ENCODE results near the gene PTPRN2. TPM values are rescaled to one million over a fixed set of nuclear protein-coding genes. Genes with fewer than 3 reads are reported as not detected.

PTPRN2 gene
- total and polyA plus RNA-seq, 2 of the 13 experiments (the other 11 are each of a cell fraction or from before 2014, with no cell fraction given): 2.5 to 24.2 TPM

- TF ChIP-seq THAP8 (CRISPR knock-in tag; IDR thresholded peaks at IDR 0.05; ENCODE audit: borderline replicate concordance): no peak
- 0 out of 2 replicates have a peak, but pooled peaks have one; percentile 44 for TF ChIP-seq STAT6 (CRISPR knock-in tag; IDR thresholded peaks at IDR 0.05; ENCODE audit: borderline replicate concordance)
- TF ChIP-seq SYNCRIP (IDR thresholded peaks at IDR 0.05; ENCODE audit: insufficient read depth, low read depth, low read length): no peak
- TF ChIP-seq ZNF589 (CRISPR knock-in tag; conservative IDR thresholded peaks at IDR 0.05): no peak
- no peak for TF ChIP-seq KAT7 (CRISPR knock-in tag; IDR thresholded peaks at IDR 0.05; ENCODE audit: borderline replicate concordance)
- TF ChIP-seq ZNF264 (CRISPR knock-in tag; IDR thresholded peaks at IDR 0.05): peak; percentile 37; the same call in 1 of the 2 replicates
- no peak for TF ChIP-seq ZNF576 (CRISPR knock-in tag; IDR thresholded peaks at IDR 0.05)
- no peak for TF ChIP-seq ZNF737 (CRISPR knock-in tag; IDR thresholded peaks at IDR 0.05; ENCODE audit: borderline replicate concordance)
- no peak for TF ChIP-seq RNF2 (conservative IDR thresholded peaks at IDR 0.05; ENCODE audit: low read depth)
- TF ChIP-seq MYC (CRISPR knock-in tag; IDR thresholded peaks at IDR 0.05; ENCODE audit: borderline replicate concordance): peak; percentile 43; the same call in 1 of the 2 replicates
- no peak for TF ChIP-seq ADNP (CRISPR knock-in tag; IDR thresholded peaks at IDR 0.05)
- no peak for TF ChIP-seq ZNF567 (CRISPR knock-in tag; IDR thresholded peaks at IDR 0.05; ENCODE audit: borderline replicate concordance)
- TF ChIP-seq KMT2A (CRISPR knock-in tag; IDR thresholded peaks at IDR 0.05): no peak
- peak; percentile 52; the same call in 1 of the 2 replicates for TF ChIP-seq RCOR2 (CRISPR knock-in tag; IDR thresholded peaks at IDR 0.05)
- TF ChIP-seq ZBTB14 (CRISPR knock-in tag; IDR thresholded peaks at IDR 0.05): no peak
- TF ChIP-seq ZC3H13 (CRISPR knock-in tag; IDR thresholded peaks at IDR 0.05): no peak
- 0 out of 2 replicates have a peak, but pooled peaks have one; percentile 34 for TF ChIP-seq ZMYM2 (CRISPR knock-in tag; IDR thresholded peaks at IDR 0.05)
- no peak for TF ChIP-seq FIP1L1 (IDR thresholded peaks at IDR 0.05; ENCODE audit: borderline replicate concordance, insufficient read depth, low read depth, low read length)
- TF ChIP-seq KAT2B (IDR thresholded peaks at IDR 0.05; ENCODE audit: borderline replicate concordance, low read depth, low read length): no peak
- no peak for TF ChIP-seq ELF3 (CRISPR knock-in tag; IDR thresholded peaks at IDR 0.05)
- TF ChIP-seq ZNF547 (CRISPR knock-in tag; IDR thresholded peaks at IDR 0.05): 0 out of 2 replicates have a peak, but pooled peaks have one; percentile 1
- TF ChIP-seq ZNF354B (CRISPR knock-in tag; IDR thresholded peaks at IDR 0.05): no peak
- no peak for TF ChIP-seq ZNF891 (CRISPR knock-in tag; IDR thresholded peaks at IDR 0.05)
- TF ChIP-seq HOXD1 (CRISPR knock-in tag; IDR thresholded peaks at IDR 0.05): 0 out of 2 replicates have a peak, but pooled peaks have one; percentile 30
- TF ChIP-seq RBFOX2 (IDR thresholded peaks at IDR 0.05; ENCODE audit: low read depth, low read length): no peak
- TF ChIP-seq KDM3A (CRISPR knock-in tag; IDR thresholded peaks at IDR 0.05; ENCODE audit: low read depth): no peak
- peak; percentile 51; the same call in 1 of the 2 replicates for TF ChIP-seq ZNF772 (CRISPR knock-in tag; IDR thresholded peaks at IDR 0.05)
Measured at GRCh38 chr7:157944734-157945291, 642.8 kb downstream of the PTPRN2 start (continued).
